Mesenchymal stem cell (in vitro differentiated cells and primary cell): ENCODE data around the gene PCSK9.
"Not testable (repeated sequence)": the region's sequence is repeated elsewhere in the genome, so short reads cannot be mapped to it uniquely, and the experiment has no call there.

ENCODE experiments used
- DNase-seq: peaks from one replicate; pipeline ENCODE4 v3.0.0-alpha.2; 2013
- H2AFZ ChIP-seq: one replicate; pipeline ENCODE4 v1.6.1; 2013; ENCODE audit warnings: low read depth, mild to moderate bottlenecking, control low read depth, inconsistent platforms, low read length, moderate library complexity
- H2AK5ac ChIP-seq: 2 replicates; pipeline ENCODE4 v1.6.1; 2013; ENCODE audit warnings: low read length, moderate library complexity, mild to moderate bottlenecking, inconsistent platforms; ENCODE audit not compliant: severe bottlenecking
- H2BK120ac ChIP-seq: one replicate; pipeline ENCODE4 v1.6.1; 2013; ENCODE audit warnings: low read depth, mild to moderate bottlenecking, inconsistent platforms, low read length, moderate library complexity
- H2BK12ac ChIP-seq, 2 experiments: one replicate each; pipeline ENCODE4 v1.6.1; 2013; ENCODE audit warnings: inconsistent platforms in 2 of 2, low read length in 2 of 2, mild to moderate bottlenecking in 2 of 2, moderate library complexity in 2 of 2, control low read depth in 1 of 2
- H2BK15ac ChIP-seq: one replicate; pipeline ENCODE4 v1.6.1; 2013; ENCODE audit warnings: mild to moderate bottlenecking, low read depth, inconsistent platforms; ENCODE audit not compliant: poor library complexity, severe bottlenecking
- H2BK5ac ChIP-seq: 2 replicates; pipeline ENCODE4 v1.6.1; 2013; ENCODE audit warnings: low read depth, mild to moderate bottlenecking, low read length, control low read depth, inconsistent platforms; ENCODE audit not compliant: poor library complexity, severe bottlenecking
- H3K14ac ChIP-seq, 2 experiments: one replicate each; pipeline ENCODE4 v1.6.1; 2013; ENCODE audit warnings: inconsistent platforms in 2 of 2, low read length in 2 of 2, control low read depth in 1 of 2, mild to moderate bottlenecking in 1 of 2, moderate library complexity in 1 of 2
- H3K18ac ChIP-seq, 2 experiments: one replicate each; pipeline ENCODE4 v1.6.1; 2013; ENCODE audit warnings: inconsistent platforms in 2 of 2, low read length in 2 of 2, control low read depth in 1 of 2, low read depth in 1 of 2, mild to moderate bottlenecking in 1 of 2
- H3K23ac ChIP-seq, 2 experiments: one replicate each; pipeline ENCODE4 v1.6.1; 2013; ENCODE audit warnings: inconsistent platforms in 2 of 2, low read length in 2 of 2, mild to moderate bottlenecking in 2 of 2, moderate library complexity in 2 of 2, control low read depth in 1 of 2
- H3K27ac ChIP-seq: 2 replicates; pipeline ENCODE4 v1.5.1; 2013; ENCODE audit warnings: mild to moderate bottlenecking, moderate library complexity, low read length, control low read depth, inconsistent platforms; ENCODE audit not compliant: poor library complexity, severe bottlenecking
- H3K27me3 ChIP-seq, 2 experiments: 2 replicates each; pipeline versions ENCODE4 v1.6.1 to v1.7.0; 2013; ENCODE audit warnings: low read length in 2 of 2, mild to moderate bottlenecking in 2 of 2, moderate library complexity in 2 of 2, control low read depth in 1 of 2, inconsistent platforms in 1 of 2; ENCODE audit not compliant: control insufficient read depth in 1 of 2, insufficient read depth in 1 of 2
- H3K36me3 ChIP-seq, 2 experiments: 2 replicates each; pipeline versions ENCODE4 v1.6.1 to v1.7.0; 2013; ENCODE audit warnings: low read length in 2 of 2, control low read depth in 1 of 2, inconsistent platforms in 1 of 2, low read depth in 1 of 2, mild to moderate bottlenecking in 1 of 2; ENCODE audit not compliant: insufficient read depth in 2 of 2, control insufficient read depth in 1 of 2
- H3K4ac ChIP-seq, 2 experiments: one replicate each; pipeline ENCODE4 v1.6.1; 2013; ENCODE audit warnings: inconsistent platforms in 2 of 2, low read length in 2 of 2, mild to moderate bottlenecking in 2 of 2, moderate library complexity in 2 of 2, control low read depth in 1 of 2, low read depth in 1 of 2
- H3K4me1 ChIP-seq: 2 replicates; pipeline ENCODE4 v1.6.1; 2013; ENCODE audit warnings: low read depth, low read length, control low read depth; ENCODE audit not compliant: control insufficient read depth, insufficient read depth
- H3K4me2 ChIP-seq: 2 replicates; pipeline ENCODE4 v1.6.1; 2013; ENCODE audit warnings: low read length, mild to moderate bottlenecking, inconsistent platforms; ENCODE audit not compliant: poor library complexity, severe bottlenecking
- H3K4me3 ChIP-seq, 2 experiments: 2 replicates each; pipeline versions ENCODE4 v1.5.1 to v1.7.0; 2013; ENCODE audit warnings: low read length in 2 of 2, mild to moderate bottlenecking in 2 of 2, control low read depth in 1 of 2, low read depth in 1 of 2; ENCODE audit not compliant: insufficient read depth in 1 of 2
- H3K79me1 ChIP-seq: replicated peaks from 2 replicates; pipeline ENCODE4 v1.6.1; 2013; ENCODE audit warnings: mild to moderate bottlenecking, control low read depth, low read length, inconsistent platforms; ENCODE audit not compliant: poor library complexity, severe bottlenecking
- H3K9ac ChIP-seq: 2 replicates; pipeline ENCODE4 v1.7.0; 2013; ENCODE audit warnings: mild to moderate bottlenecking, low read length, moderate library complexity
- H3K9me3 ChIP-seq: 2 replicates; pipeline ENCODE4 v1.7.0; 2013; ENCODE audit warnings: mild to moderate bottlenecking, low read length; ENCODE audit not compliant: control insufficient read depth
- H4K8ac ChIP-seq: one replicate; pipeline ENCODE4 v1.6.1; 2013; ENCODE audit warnings: inconsistent platforms, mild to moderate bottlenecking, low read length, moderate library complexity
- H4K91ac ChIP-seq: one replicate; pipeline ENCODE4 v1.6.1; 2013; ENCODE audit warnings: mild to moderate bottlenecking, low read length, inconsistent platforms
- WGBS: methylation state at CpG from one replicate; pipeline ENCODE4 v1.1.7; 2013; ENCODE audit warnings: mixed read lengths; 5-methylcytosine and 5-hydroxymethylcytosine counted together

The PCSK9 gene

DNA sequence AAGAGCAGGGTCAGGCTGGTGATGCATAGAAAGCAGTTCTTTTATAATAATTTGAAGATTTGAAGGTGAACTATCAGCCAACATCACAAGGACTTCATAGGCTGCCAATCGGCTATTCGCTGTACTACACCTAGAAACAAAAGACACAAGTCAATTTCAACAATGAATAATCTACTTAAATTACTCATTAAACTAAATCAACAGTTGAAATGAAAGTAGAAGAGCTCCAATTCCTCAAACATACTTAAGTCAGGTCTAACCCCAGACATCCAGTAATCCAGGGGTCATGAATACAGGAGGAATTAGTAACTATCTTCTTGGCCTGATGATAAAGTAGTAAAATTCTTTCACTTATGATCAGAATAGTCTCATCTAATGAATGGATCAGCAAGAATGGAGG is 64.5 kb downstream of the PCSK9 start:
- no peak overlapping the region for H2BK120ac ChIP-seq
- no peak overlapping the region for H2BK12ac ChIP-seq
- no peak overlapping the region for H2BK15ac ChIP-seq
- H3K18ac ChIP-seq: no peak overlapping the region
- H4K8ac ChIP-seq: no peak overlapping the region
- H3K79me1 ChIP-seq: peaks cover 2% of the 10 kb centered on the region
- no peak overlapping the region for H2AFZ ChIP-seq
- H3K14ac ChIP-seq: no peak overlapping the region
- DNase-seq: no peak
- no peak overlapping the region for H3K27ac ChIP-seq
- no peak overlapping the region for H4K91ac ChIP-seq
- H3K36me3 ChIP-seq: peaks cover 11 to 97% of the 10 kb centered on the region in 2 experiments
- no peaks in the 10 kb centered on the region for H3K27me3 ChIP-seq
- H2BK5ac ChIP-seq: no peak overlapping the region
- WGBS: 100% methylated on average over 2 of the region's 2 CpGs
- no peak overlapping the region for H3K4ac ChIP-seq
- no peaks in the 10 kb centered on the region for H3K9me3 ChIP-seq
- peaks cover 2% of the 10 kb centered on the region for H3K4me1 ChIP-seq
- no peak overlapping the region for H3K4me2 ChIP-seq
- H3K23ac ChIP-seq: no peak overlapping the region
- H3K4me3 ChIP-seq: no peak overlapping the region
- H2AK5ac ChIP-seq: no peak overlapping the region
- H3K9ac ChIP-seq: no peak overlapping the region

DNA sequence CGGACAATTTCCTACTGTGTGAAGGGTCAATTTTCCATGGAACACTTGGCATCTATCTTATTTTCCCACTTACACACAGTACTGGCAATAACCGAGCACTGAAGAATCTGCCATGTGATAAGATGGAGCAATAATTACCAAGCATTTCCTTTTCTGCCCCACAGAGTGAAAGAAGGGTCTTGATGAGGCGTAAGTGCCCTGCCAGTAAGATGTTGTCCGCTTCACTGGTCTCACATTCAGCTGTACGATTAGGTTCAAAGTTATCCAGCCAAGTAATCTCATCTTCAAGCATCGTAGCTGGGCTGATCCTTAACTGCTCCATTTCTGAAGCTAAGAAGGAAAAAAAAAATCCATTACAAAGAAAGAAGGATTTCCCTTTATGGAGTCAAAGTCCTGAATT is 67.8 kb downstream of the PCSK9 start:
- Histone ChIP-seq H3K27me3 (no peaks in the 10 kb centered on the region), H2BK15ac (no peak overlapping the region), H3K79me1 (peaks cover 2% of the 10 kb centered on the region), H2BK5ac (no peak overlapping the region), H2AK5ac (no peak overlapping the region), H3K4me2 (no peak overlapping the region), H3K23ac (no peak overlapping the region), H3K36me3 (peaks cover 9 to 97% of the 10 kb centered on the region in 2 experiments), H3K4me3 (no peak overlapping the region), H2BK120ac (no peak overlapping the region), H3K4me1 (peaks cover 2% of the 10 kb centered on the region), H3K9me3 (no peaks in the 10 kb centered on the region), H3K18ac (no peak overlapping the region), H4K91ac (no peak overlapping the region), H3K14ac (no peak overlapping the region), H2BK12ac (no peak overlapping the region), H3K4ac (no peak overlapping the region), H3K9ac (no peak overlapping the region), H3K27ac (no peak overlapping the region), H2AFZ (no peak overlapping the region), H4K8ac (no peak overlapping the region)
- no peak for DNase-seq
- 83% methylated on average over 6 of the region's 6 CpGs for WGBS

DNA sequence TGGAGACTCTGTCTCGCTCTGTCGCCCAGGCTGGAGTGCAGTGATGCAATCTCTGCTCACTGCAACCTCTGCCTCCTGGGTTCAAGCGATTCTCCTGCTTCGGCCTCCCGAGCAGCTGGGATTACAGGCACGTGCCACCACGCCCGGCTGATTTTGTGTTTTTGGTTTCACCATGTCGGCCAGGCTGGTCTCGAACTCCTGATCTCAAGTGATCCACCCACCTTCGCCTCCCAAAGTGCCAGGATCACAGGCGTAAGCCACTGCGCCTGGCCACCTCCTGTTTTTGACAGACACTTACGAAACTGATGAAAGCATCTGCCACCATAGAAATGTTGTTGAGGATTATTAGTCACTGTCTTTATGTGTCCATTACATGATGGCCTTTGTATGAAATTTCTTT is 69.7 kb downstream of the PCSK9 start:
- H4K91ac ChIP-seq, H3K4ac ChIP-seq, H2BK120ac ChIP-seq, DNase-seq, H3K27me3 ChIP-seq, H4K8ac ChIP-seq, H2AFZ ChIP-seq, H2BK5ac ChIP-seq, H3K4me1 ChIP-seq, H3K9me3 ChIP-seq, H3K27ac ChIP-seq, H3K18ac ChIP-seq, H3K79me1 ChIP-seq, H3K14ac ChIP-seq, H3K9ac ChIP-seq, H2BK15ac ChIP-seq, H2AK5ac ChIP-seq, H3K4me2 ChIP-seq, H3K23ac ChIP-seq, H2BK12ac ChIP-seq, H3K4me3 ChIP-seq: not testable (repeated sequence)
- peaks cover 9 to 97% of the 10 kb centered on the region in 2 experiments for H3K36me3 ChIP-seq
- WGBS: 97% methylated on average over 14 of the region's 14 CpGs
